Retinal pigment epithelial cell (primary cell): ENCODE data around the gene FA2H.

Experiments used
- DNase-seq: peaks from one replicate; pipeline ENCODE4 v3.0.0-alpha.2; 2010; ENCODE audit warnings: low read depth
- H3K4me3 ChIP-seq: 2 replicates; pipeline ENCODE4 v1.5.1; 2011; ENCODE audit warnings: mild to moderate bottlenecking, low read length, control low read depth, moderate library complexity
- TF ChIP-seq, protein P1 (sequence below): conservative IDR thresholded peaks from 2 replicates; pipeline ENCODE4 v1.5.1; 2011; ENCODE audit warnings: low read depth, low read length, control low read depth, inconsistent platforms

The FA2H gene

GRCh38 chr16:74738113-74738541, 36.5 kb downstream of the FA2H start:
- no peak overlapping the region for H3K4me3 ChIP-seq
- TF ChIP-seq, protein P1, sequence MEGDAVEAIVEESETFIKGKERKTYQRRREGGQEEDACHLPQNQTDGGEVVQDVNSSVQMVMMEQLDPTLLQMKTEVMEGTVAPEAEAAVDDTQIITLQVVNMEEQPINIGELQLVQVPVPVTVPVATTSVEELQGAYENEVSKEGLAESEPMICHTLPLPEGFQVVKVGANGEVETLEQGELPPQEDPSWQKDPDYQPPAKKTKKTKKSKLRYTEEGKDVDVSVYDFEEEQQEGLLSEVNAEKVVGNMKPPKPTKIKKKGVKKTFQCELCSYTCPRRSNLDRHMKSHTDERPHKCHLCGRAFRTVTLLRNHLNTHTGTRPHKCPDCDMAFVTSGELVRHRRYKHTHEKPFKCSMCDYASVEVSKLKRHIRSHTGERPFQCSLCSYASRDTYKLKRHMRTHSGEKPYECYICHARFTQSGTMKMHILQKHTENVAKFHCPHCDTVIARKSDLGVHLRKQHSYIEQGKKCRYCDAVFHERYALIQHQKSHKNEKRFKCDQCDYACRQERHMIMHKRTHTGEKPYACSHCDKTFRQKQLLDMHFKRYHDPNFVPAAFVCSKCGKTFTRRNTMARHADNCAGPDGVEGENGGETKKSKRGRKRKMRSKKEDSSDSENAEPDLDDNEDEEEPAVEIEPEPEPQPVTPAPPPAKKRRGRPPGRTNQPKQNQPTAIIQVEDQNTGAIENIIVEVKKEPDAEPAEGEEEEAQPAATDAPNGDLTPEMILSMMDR, result no peak
- no peak for DNase-seq

- H3K4me3 ChIP-seq, result no peak overlapping the region
- TF ChIP-seq, protein P1, result no peak
- no peak for DNase-seq
Measured at GRCh38 chr16:74737521-74737920, 37.1 kb downstream of the FA2H start.

DNA sequence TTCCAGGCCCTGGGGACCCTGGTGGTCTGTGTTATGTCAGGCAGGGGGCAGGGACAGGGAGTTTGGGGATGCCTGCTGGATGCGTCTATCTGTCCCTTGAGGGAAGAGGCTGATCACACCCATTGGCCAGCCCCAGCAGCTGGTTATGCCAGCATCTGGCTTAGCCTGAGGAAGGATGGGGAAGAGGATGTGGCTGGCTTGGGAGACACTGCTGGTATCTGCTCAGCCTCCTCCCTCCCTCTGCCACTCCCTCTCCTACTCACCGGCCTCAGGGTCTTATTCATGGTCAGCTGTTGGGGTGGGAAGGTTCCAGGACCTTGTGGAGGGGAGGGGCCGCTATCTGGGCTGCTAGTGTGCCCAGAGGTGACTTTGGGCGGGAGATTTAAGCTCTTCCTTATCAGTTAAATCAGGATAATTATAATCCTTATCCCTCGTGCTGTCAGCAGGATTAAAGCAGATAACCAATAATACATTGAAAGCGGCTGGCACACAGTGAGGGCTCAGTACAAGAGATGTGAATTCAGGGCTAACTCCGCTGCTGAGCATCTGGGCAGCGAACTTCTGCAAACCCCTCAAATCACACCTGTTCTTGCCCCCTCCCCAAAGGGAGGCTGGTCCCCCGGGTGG, 38.0 kb downstream of the FA2H start:
- no peak for DNase-seq
- TF ChIP-seq, protein P1, result no peak
- no peak overlapping the region for H3K4me3 ChIP-seq

GRCh38 chr16:74735554-74735953, 39.1 kb downstream of the FA2H start:
- no peak overlapping the region for H3K4me3 ChIP-seq
- TF ChIP-seq, protein P1, result no peak

DNA sequence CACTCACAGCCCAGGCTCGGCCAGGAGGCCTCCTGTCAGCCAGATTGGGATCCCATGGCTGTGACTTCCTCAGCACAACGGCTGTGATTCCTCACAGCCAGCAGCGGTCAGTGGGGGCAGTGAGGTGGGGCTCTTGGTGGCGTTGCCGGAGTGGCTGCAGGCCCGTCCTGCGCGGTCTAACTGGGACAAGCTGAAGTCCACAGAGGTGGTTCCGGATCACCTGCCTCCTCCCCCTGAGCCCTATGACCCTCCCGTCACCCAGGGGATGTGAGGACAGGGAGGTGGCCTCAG, 39.5 kb downstream of the FA2H start:
- DNase-seq, result no peak
- H3K4me3 ChIP-seq, result no peak overlapping the region
- TF ChIP-seq, protein P1, result no peak

More at GRCh38 chr16:74735554-74735953, 39.1 kb downstream of the FA2H start:
- DNase-seq, result no peak

DNA sequence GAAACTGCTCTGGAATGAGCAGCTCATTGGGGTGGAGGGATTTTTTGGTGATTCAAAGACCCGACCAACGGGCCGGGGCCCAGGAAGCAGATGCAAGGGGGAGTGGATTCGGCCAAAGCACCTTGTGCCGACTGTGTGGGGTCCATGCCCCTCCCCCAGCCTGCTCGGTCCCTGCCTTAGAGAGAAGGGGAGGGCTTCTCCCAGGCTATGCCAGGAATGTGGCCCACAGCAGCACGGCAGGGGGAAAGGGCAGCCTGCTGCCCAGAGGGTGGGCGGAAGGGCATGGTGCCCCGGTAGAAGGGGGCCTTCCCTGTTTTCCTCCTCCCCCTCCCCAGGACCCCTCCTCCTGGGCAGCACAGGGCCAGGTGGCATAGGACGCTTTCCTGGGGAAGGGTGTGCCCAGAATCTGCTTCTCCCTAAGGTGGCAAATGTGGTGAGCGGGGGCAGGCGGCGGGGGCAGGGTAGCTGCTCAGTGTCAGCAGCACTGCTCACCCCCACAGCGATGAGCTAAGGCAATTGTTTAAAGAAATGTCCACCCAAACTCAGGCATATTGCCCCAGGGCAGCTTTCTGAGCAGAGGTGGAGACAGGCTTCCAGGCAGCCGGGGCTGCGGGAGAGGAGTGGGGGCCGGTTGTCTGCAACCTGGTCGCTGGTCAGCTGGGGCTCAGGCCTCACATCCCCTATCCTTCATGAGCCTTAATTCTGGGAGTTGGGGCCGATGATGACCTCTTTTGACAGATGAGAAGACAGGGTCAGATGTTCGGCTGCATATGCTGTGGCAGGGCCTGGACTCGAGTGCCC, 40.1 kb downstream of the FA2H start:
- TF ChIP-seq, protein P1, result no peak

More for the DNA sequence above, 40.1 kb downstream of the FA2H start:
- H3K4me3 ChIP-seq, result no peak overlapping the region
- no peak for DNase-seq
